ENCODE results near the gene WDPCP. TPM values are rescaled to one million over a fixed set of nuclear protein-coding genes. Genes with fewer than 3 reads are reported as not detected.

WDPCP gene
- total RNA-seq, 1 experiment from 2014 or later, result 7.4 TPM

GRCh38 chr2:63195310-63195709, 393.0 kb downstream of the WDPCP start:
- H3K4me1 ChIP-seq (ENCODE audit: control insufficient read depth, insufficient read depth, low read length), result no peaks in the 10 kb centered on the region
- no TSS peak for BruUV-seq (replicated peaks)
- no peaks in the 10 kb centered on the region for H3K9me3 ChIP-seq (ENCODE audit: control insufficient read depth, insufficient read depth, low read depth, low read length)
- H3K27me3 ChIP-seq (ENCODE audit: control insufficient read depth, insufficient read depth, low read length), result no peaks in the 10 kb centered on the region
- CTCF ChIA-PET, result no interaction called here
- in situ Hi-C loops (cut with HindIII; ENCODE audit: low pct_unique_long_range_greater_than_20kb, low sequenced_read_pairs), result no loop called here
- no peak overlapping the region for H3K4me3 ChIP-seq (ENCODE audit: low read depth in 2 of 2, low read length in 2 of 2)
- no peak overlapping the region for H3K27ac ChIP-seq (ENCODE audit: low read length)
- intact Hi-C loops (cut with micrococcal nuclease; ENCODE audit: unreplicated experiment), result no loop called here
- DNase-seq (ENCODE audit: low read depth, low spot score), result no peak
- ATAC-seq, result no peak
- H3K36me3 ChIP-seq (ENCODE audit: control insufficient read depth, insufficient read depth, low read length), result no peaks in the 10 kb centered on the region
- TF ChIP-seq POLR2AphosphoS5 (IDR thresholded peaks at IDR 0.05; ENCODE audit: low read depth, low read length) (no peak), REST (IDR thresholded peaks at IDR 0.05; ENCODE audit: insufficient read depth in 1 of 2, low read depth in 2 of 2, low read length in 1 of 2) (no peak), TCF7L2 (IDR thresholded peaks at IDR 0.05; ENCODE audit: low read depth, low read length) (no peak), SIN3A (IDR thresholded peaks at IDR 0.05; ENCODE audit: borderline replicate concordance, insufficient read depth, low read depth, low read length) (no peak), CTCF (IDR thresholded peaks at IDR 0.05) (no peak)
- POLR2A ChIA-PET, result no interaction called here

GRCh38 chr2:63194175-63194574, 394.1 kb downstream of the WDPCP start:
- POLR2A ChIA-PET, result no interaction called here
- in situ Hi-C loops (cut with HindIII; ENCODE audit: low pct_unique_long_range_greater_than_20kb, low sequenced_read_pairs), result no loop called here
- ATAC-seq, result no peak
- intact Hi-C loops (cut with micrococcal nuclease; ENCODE audit: unreplicated experiment), result no loop called here
- no peak for TF ChIP-seq TCF7L2 (IDR thresholded peaks at IDR 0.05; ENCODE audit: low read depth, low read length)
- TF ChIP-seq REST (IDR thresholded peaks at IDR 0.05; ENCODE audit: insufficient read depth in 1 of 2, low read depth in 2 of 2, low read length in 1 of 2), result no peak
- no peak for TF ChIP-seq POLR2AphosphoS5 (IDR thresholded peaks at IDR 0.05; ENCODE audit: low read depth, low read length)
- no peak for TF ChIP-seq SIN3A (IDR thresholded peaks at IDR 0.05; ENCODE audit: borderline replicate concordance, insufficient read depth, low read depth, low read length)
- TF ChIP-seq CTCF (IDR thresholded peaks at IDR 0.05), result no peak
- BruUV-seq (replicated peaks), result no TSS peak
- CTCF ChIA-PET, result no interaction called here
- DNase-seq (ENCODE audit: low read depth, low spot score), result no peak
- H3K4me1 ChIP-seq (ENCODE audit: control insufficient read depth, insufficient read depth, low read length), result no peaks in the 10 kb centered on the region
- no peaks in the 10 kb centered on the region for H3K27me3 ChIP-seq (ENCODE audit: control insufficient read depth, insufficient read depth, low read length)
- H3K27ac ChIP-seq (ENCODE audit: low read length), result no peak overlapping the region
- no peaks in the 10 kb centered on the region for H3K36me3 ChIP-seq (ENCODE audit: control insufficient read depth, insufficient read depth, low read length)
- no peak overlapping the region for H3K4me3 ChIP-seq (ENCODE audit: low read depth in 2 of 2, low read length in 2 of 2)
- no peaks in the 10 kb centered on the region for H3K9me3 ChIP-seq (ENCODE audit: control insufficient read depth, insufficient read depth, low read depth, low read length)
